Measurements from ENCODE around the gene SANBR. TPM values are rescaled to one million over a fixed set of nuclear protein-coding genes. Genes with fewer than 3 reads are reported as not detected.
A peak's percentile ranks its signal among the peaks of the same experiment; 100 is the strongest.

SANBR gene
- polyA plus RNA-seq, 6 donors from 2014 or later = 0.66 to 4.4 (median 1.3) TPM; not detected in 1

DNA sequence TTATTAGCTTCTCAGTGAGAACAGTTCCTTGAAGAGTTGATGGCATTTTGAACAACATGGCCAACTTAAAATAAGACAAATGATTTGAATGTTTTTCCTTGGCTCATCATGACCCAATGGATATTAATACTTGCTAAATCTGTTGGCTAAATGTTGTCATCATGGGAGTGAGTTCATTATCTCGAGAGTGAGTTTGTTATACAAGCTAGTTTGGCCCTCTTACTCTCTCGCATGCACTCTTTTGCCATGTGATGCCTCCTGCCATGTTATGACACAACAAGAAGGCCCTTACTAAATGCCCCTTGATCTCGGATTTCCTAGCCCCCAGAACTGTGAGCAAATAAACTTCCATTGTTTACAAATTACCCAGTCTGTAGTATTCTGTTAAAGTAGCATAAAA is 22.9 kb upstream of the SANBR start:
- no peak overlapping the region for H3K4me3 Mint-ChIP-seq
- DNase-seq = no peak
- H3K36me3 Mint-ChIP-seq = peaks cover 0 to 4% of the 10 kb centered on the region in 2 donors
- peaks cover 10 to 35% (median 16%) of the 10 kb centered on the region in 3 donors for H3K4me1 Mint-ChIP-seq
- H3K27ac Mint-ChIP-seq = peak overlapping the region in 1 of 6 donors; percentile 74
- no peaks in the 10 kb centered on the region for H3K27me3 Mint-ChIP-seq
- ATAC-seq (ENCODE audit: low read depth in 2 of 2) = no peak
- H3K9me3 Mint-ChIP-seq = peaks cover 0 to 3% (median 0%) of the 10 kb centered on the region in 7 donors

- H3K9me3 Mint-ChIP-seq = no peaks in the 10 kb centered on the region
- peaks cover 10 to 27% (median 16%) of the 10 kb centered on the region in 3 donors for H3K4me1 Mint-ChIP-seq
- peak; percentile 39 to 49 for ATAC-seq (ENCODE audit: low read depth in 2 of 2)
- no peak overlapping the region for H3K4me3 Mint-ChIP-seq
- DNase-seq = no peak
- H3K27me3 Mint-ChIP-seq = no peaks in the 10 kb centered on the region
- peak overlapping the region in 2 of 6 donors; percentile 62 to 76 for H3K27ac Mint-ChIP-seq
- peaks cover 0 to 11% of the 10 kb centered on the region in 2 donors for H3K36me3 Mint-ChIP-seq
Measured at GRCh38 chr2:61044636-61045035, 21.0 kb upstream of the SANBR start.

DNA sequence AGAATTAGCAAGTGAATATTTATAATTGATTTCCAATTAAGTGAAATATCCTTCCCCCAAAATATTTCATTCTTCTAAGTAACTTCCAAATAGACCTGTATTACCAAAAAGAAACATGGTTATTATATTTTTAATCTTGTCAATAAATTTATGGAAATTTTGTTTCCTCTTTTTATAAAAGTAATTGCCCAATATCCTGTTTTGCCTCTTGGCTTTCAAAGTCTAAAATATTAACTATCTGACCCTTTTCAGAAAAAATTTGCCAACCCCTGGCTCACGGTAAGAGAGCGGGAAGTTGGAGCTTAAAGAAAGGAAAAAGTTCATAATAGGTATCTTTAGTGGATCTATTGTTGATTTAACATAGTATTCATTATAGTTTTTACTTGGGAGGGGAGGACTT is 20.4 kb upstream of the SANBR start:
- Mint-ChIP-seq H3K9me3 (no peaks in the 10 kb centered on the region), H3K27ac (no peak overlapping the region), H3K36me3 (peaks cover 0 to 11% of the 10 kb centered on the region in 2 donors), H3K4me1 (peaks cover 10 to 27% (median 16%) of the 10 kb centered on the region in 3 donors), H3K4me3 (no peak overlapping the region), H3K27me3 (no peaks in the 10 kb centered on the region)
- DNase-seq (no peak), ATAC-seq (ENCODE audit: low read depth in 2 of 2) (no peak)

GRCh38 chr2:61045999-61046398 is 19.7 kb upstream of the SANBR start:
- DNase-seq (no peak), ATAC-seq (ENCODE audit: low read depth in 2 of 2) (no peak)
- peaks cover 10 to 24% (median 16%) of the 10 kb centered on the region in 3 donors for H3K4me1 Mint-ChIP-seq
- peaks cover 0 to 11% of the 10 kb centered on the region in 2 donors for H3K36me3 Mint-ChIP-seq
- no peak overlapping the region for H3K27ac Mint-ChIP-seq
- no peaks in the 10 kb centered on the region for H3K9me3 Mint-ChIP-seq
- no peaks in the 10 kb centered on the region for H3K27me3 Mint-ChIP-seq
- H3K4me3 Mint-ChIP-seq = no peak overlapping the region

GRCh38 chr2:61055557-61055956 is 10.1 kb upstream of the SANBR start:
- DNase-seq (no peak), ATAC-seq (ENCODE audit: low read depth in 2 of 2) (no peak)
- no peak overlapping the region for H3K4me3 Mint-ChIP-seq
- no peaks in the 10 kb centered on the region for H3K36me3 Mint-ChIP-seq
- H3K4me1 Mint-ChIP-seq = no peaks in the 10 kb centered on the region
- H3K9me3 Mint-ChIP-seq = no peaks in the 10 kb centered on the region
- H3K27ac Mint-ChIP-seq = peak overlapping the region in 1 of 6 donors; percentile 83
- H3K27me3 Mint-ChIP-seq = no peaks in the 10 kb centered on the region

DNA sequence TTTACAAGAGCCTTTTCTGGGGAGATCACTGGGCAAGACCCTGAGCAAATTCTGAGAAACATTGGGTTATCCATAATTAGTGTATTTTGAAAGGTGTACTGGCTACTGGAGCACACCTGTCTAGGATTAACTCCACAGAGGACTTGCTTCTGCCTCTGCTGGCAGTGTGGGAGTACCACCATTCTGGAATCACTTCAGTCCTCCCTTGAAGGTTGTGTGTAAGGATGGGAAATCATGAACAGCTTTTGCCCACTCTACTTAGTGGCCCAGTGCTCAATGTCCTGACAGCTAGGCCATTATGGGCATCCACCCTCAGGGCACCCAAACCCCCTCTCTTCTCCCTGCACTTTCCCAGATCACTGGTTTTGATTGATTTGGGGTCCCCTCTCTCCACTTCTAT is 8.1 kb upstream of the SANBR start:
- Mint-ChIP-seq H3K9me3 (no peaks in the 10 kb centered on the region), H3K4me1 (no peaks in the 10 kb centered on the region), H3K27me3 (no peaks in the 10 kb centered on the region), H3K4me3 (no peak overlapping the region), H3K36me3 (no peaks in the 10 kb centered on the region), H3K27ac (peak overlapping the region in 1 of 6 donors; percentile 54)
- ATAC-seq (ENCODE audit: low read depth in 2 of 2) (no peak), DNase-seq (no peak)

GRCh38 chr2:61059382-61059781 is 6.3 kb upstream of the SANBR start:
- ATAC-seq (ENCODE audit: low read depth in 2 of 2) = no peak
- Mint-ChIP-seq H3K4me3 (no peak overlapping the region), H3K36me3 (no peaks in the 10 kb centered on the region), H3K9me3 (no peaks in the 10 kb centered on the region), H3K4me1 (no peaks in the 10 kb centered on the region), H3K27ac (no peak overlapping the region), H3K27me3 (no peaks in the 10 kb centered on the region)
- DNase-seq = no peak

- no peaks in the 10 kb centered on the region for H3K36me3 Mint-ChIP-seq
- H3K27me3 Mint-ChIP-seq = no peaks in the 10 kb centered on the region
- ATAC-seq (ENCODE audit: low read depth in 2 of 2) (no peak), DNase-seq (no peak)
- H3K4me1 Mint-ChIP-seq = no peaks in the 10 kb centered on the region
- H3K4me3 Mint-ChIP-seq = no peak overlapping the region
- H3K27ac Mint-ChIP-seq = no peak overlapping the region
- H3K9me3 Mint-ChIP-seq = no peaks in the 10 kb centered on the region
Measured at GRCh38 chr2:61074100-61074499, 8.4 kb downstream of the SANBR start.

DNA sequence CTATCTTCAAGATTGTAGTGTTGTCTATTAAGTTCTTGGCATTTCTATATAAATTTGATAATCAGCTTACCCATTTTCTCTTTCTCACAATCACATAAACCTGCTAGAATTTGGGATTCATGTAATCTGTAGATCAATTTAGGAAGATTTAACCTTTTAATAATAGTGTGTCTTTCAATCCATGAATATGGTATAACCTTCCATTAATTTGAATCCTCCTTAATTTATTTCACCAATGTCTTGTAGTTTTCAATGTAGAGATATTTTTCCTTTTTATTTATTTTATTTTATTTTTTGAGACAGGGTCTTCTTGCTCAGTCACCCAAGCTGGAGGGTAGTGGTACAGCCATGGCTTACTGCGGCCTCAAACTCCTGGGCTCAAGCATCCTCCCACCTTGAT is 20.2 kb downstream of the SANBR start:
- no peak overlapping the region for H3K27ac Mint-ChIP-seq
- H3K27me3 Mint-ChIP-seq = no peaks in the 10 kb centered on the region
- H3K4me1 Mint-ChIP-seq = no peaks in the 10 kb centered on the region
- no peaks in the 10 kb centered on the region for H3K9me3 Mint-ChIP-seq
- H3K4me3 Mint-ChIP-seq = no peak overlapping the region
- ATAC-seq (ENCODE audit: low read depth in 2 of 2) = no peak
- no peak for DNase-seq
- H3K36me3 Mint-ChIP-seq = no peaks in the 10 kb centered on the region

- ATAC-seq (ENCODE audit: low read depth in 2 of 2) = no peak
- no peaks in the 10 kb centered on the region for H3K9me3 Mint-ChIP-seq
- no peaks in the 10 kb centered on the region for H3K36me3 Mint-ChIP-seq
- H3K4me1 Mint-ChIP-seq = no peaks in the 10 kb centered on the region
- DNase-seq = no peak
- no peak overlapping the region for H3K4me3 Mint-ChIP-seq
- H3K27ac Mint-ChIP-seq = no peak overlapping the region
- H3K27me3 Mint-ChIP-seq = no peaks in the 10 kb centered on the region
Measured at GRCh38 chr2:61089797-61090196, 24.1 kb downstream of the SANBR start.

- Mint-ChIP-seq H3K9me3 (no peaks in the 10 kb centered on the region), H3K27ac (peak overlapping the region in 1 of 6 donors; percentile 8)
- no peak for ATAC-seq (ENCODE audit: low read depth in 2 of 2)
Measured at GRCh38 chr2:61090386-61090921, 24.8 kb downstream of the SANBR start.

DNA sequence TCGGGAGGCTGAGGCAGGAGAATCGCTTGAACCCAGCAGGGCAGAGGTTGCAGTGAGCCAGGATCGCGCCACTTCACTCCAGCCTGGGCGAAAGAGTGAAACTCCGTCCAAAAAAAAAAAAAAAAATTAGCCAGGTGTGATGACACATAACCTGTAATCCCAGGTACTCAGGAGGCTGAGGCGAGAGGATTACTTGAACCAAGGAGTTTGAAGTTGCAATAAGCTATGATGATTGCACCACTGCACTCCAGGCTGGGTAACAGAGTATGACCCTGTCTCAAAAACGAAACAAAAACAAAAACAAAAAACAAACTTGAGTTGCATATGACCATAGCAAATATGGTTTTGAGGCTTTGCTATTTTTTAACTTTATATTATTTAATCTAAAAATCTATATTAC is 25.8 kb downstream of the SANBR start:
- Mint-ChIP-seq H3K36me3 (no peaks in the 10 kb centered on the region), H3K4me1 (no peaks in the 10 kb centered on the region)
- ATAC-seq (ENCODE audit: low read depth in 2 of 2) = no peak

More at GRCh38 chr2:61090386-61090921, 24.8 kb downstream of the SANBR start:
- H3K4me1 Mint-ChIP-seq = no peaks in the 10 kb centered on the region
- no peak overlapping the region for H3K4me3 Mint-ChIP-seq
- H3K27me3 Mint-ChIP-seq = no peaks in the 10 kb centered on the region
- H3K36me3 Mint-ChIP-seq = no peaks in the 10 kb centered on the region
- DNase-seq = no peak

GRCh38 chr2:61096438-61096837 is 30.8 kb downstream of the SANBR start:
- no peak for DNase-seq
- H3K36me3 Mint-ChIP-seq = no peaks in the 10 kb centered on the region
- H3K27me3 Mint-ChIP-seq = no peaks in the 10 kb centered on the region
- H3K4me1 Mint-ChIP-seq = no peaks in the 10 kb centered on the region
- peaks cover 0 to 1% (median 0%) of the 10 kb centered on the region in 7 donors for H3K9me3 Mint-ChIP-seq
- ATAC-seq (ENCODE audit: low read depth in 2 of 2) = no peak
- H3K27ac Mint-ChIP-seq = no peak overlapping the region
- H3K4me3 Mint-ChIP-seq = no peak overlapping the region

More for the DNA sequence above, 25.8 kb downstream of the SANBR start:
- H3K9me3 Mint-ChIP-seq = peaks cover 0 to 1% (median 0%) of the 10 kb centered on the region in 7 donors
- H3K4me3 Mint-ChIP-seq = no peak overlapping the region
- no peak overlapping the region for H3K27ac Mint-ChIP-seq
- no peak for DNase-seq
- H3K27me3 Mint-ChIP-seq = no peaks in the 10 kb centered on the region

DNA sequence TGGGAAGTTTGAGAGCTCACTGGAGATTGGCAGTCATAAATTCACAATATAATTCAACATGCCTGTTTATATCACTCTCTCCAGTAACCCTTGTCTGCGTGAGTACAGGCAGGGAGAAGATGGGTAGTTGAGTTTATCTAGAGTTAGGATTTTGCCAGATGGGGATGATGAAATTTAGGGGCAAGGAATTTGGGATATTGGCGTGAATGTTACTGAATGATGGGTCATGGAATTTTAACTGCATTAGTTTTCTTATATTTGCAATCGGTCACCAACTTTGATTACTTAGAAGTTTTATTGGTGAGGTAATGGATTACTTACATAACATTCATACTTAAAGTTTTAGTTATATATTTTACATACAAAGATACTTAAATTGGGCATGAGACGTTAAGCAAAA is 35.1 kb downstream of the SANBR start:
- H3K4me3 Mint-ChIP-seq = no peak overlapping the region
- H3K36me3 Mint-ChIP-seq = no peaks in the 10 kb centered on the region
- no peaks in the 10 kb centered on the region for H3K27me3 Mint-ChIP-seq
- no peak overlapping the region for H3K27ac Mint-ChIP-seq
- peaks cover 0 to 1% (median 0%) of the 10 kb centered on the region in 7 donors for H3K9me3 Mint-ChIP-seq
- ATAC-seq (ENCODE audit: low read depth in 2 of 2) (no peak), DNase-seq (no peak)
- no peaks in the 10 kb centered on the region for H3K4me1 Mint-ChIP-seq

GRCh38 chr2:61109291-61109690 is 43.6 kb downstream of the SANBR start:
- Mint-ChIP-seq H3K4me1 (no peaks in the 10 kb centered on the region), H3K27ac (peak overlapping the region in 1 of 6 donors; percentile 3)
- no peak for DNase-seq

More at GRCh38 chr2:61109291-61109690, 43.6 kb downstream of the SANBR start:
- no peaks in the 10 kb centered on the region for H3K27me3 Mint-ChIP-seq
- ATAC-seq (ENCODE audit: low read depth in 2 of 2) = no peak
- H3K36me3 Mint-ChIP-seq = peaks cover 7 to 17% of the 10 kb centered on the region in 2 donors
- H3K9me3 Mint-ChIP-seq = peaks cover 0 to 16% (median under 1%) of the 10 kb centered on the region in 7 donors
- no peak overlapping the region for H3K4me3 Mint-ChIP-seq
